Mucosa of stomach (tissue), 1 donor: ENCODE measurements around the gene IFNL4.
"Not testable (repeated sequence)": the region's sequence is repeated elsewhere in the genome, so short reads cannot be mapped to it uniquely, and the experiment has no call there.

Experiments used
- H3K27me3 ChIP-seq: one replicate; pipeline ENCODE4 v1.7.0; 2013; ENCODE audit warnings: mild to moderate bottlenecking, low read length; ENCODE audit not compliant: control insufficient read depth, insufficient read depth
- H3K36me3 ChIP-seq: one replicate; pipeline ENCODE4 v1.7.0; 2013; ENCODE audit warnings: low read length; ENCODE audit not compliant: control insufficient read depth, insufficient read depth
- H3K4me1 ChIP-seq: one replicate; pipeline ENCODE4 v1.7.0; 2013; ENCODE audit warnings: mild to moderate bottlenecking, low read length; ENCODE audit not compliant: control insufficient read depth, insufficient read depth
- H3K4me3 ChIP-seq: one replicate; pipeline ENCODE4 v1.7.0; 2013; ENCODE audit warnings: low read length
- H3K9ac ChIP-seq: one replicate; pipeline ENCODE4 v1.7.0; 2013; ENCODE audit warnings: mild to moderate bottlenecking, low read length, moderate library complexity
- H3K9me3 ChIP-seq: one replicate; pipeline ENCODE4 v1.7.0; 2013; ENCODE audit warnings: mild to moderate bottlenecking, low read length, moderate library complexity; ENCODE audit not compliant: control insufficient read depth
- donor health status: Pancreatic carcinoma.

Gene IFNL4

DNA sequence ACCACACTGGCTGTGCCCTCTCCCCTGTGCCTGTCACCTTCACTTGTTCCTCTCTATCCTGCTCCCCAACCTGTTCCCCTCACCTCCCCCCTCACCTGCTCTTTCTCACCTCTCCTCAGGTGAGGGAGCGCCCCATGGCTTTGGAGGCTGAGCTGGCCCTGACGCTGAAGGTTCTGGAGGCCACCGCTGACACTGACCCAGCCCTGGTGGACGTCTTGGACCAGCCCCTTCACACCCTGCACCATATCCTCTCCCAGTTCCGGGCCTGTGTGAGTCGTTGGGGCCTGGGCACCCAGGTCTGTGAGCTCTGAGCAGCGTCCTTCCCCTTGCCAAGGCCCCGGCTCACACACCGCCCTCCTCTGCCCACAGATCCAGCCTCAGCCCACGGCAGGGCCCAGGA is 20.7 kb upstream of the IFNL4 start:
- peaks cover 21% of the 10 kb centered on the region for H3K27me3 ChIP-seq
- H3K4me1 ChIP-seq, H3K4me3 ChIP-seq, H3K36me3 ChIP-seq, H3K9me3 ChIP-seq, H3K9ac ChIP-seq: not testable (repeated sequence)

DNA sequence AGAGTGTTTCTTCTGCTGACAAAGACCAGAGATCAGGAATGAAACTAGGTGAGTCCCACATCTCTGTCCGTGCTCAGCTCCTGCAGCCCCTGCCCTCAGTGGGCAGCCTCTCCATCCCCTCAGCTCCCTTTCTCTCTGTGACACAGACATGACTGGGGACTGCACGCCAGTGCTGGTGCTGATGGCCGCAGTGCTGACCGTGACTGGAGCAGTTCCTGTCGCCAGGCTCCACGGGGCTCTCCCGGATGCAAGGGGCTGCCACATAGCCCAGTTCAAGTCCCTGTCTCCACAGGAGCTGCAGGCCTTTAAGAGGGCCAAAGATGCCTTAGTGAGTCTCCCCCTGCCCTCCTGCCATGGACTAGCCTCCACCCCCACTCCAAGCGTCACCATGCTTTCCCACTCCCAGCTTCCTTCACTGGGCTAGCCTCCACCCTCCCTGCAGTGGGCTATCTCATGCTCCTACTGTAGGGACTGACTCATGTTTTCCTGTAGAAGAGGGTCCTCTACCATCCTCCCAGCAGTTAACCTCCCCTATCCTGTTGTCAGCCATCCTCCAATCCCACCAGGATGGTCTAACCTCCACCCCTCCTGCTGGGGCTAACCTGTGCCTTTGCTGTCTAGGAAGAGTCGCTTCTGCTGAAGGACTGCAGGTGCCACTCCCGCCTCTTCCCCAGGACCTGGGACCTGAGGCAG is 20.0 kb upstream of the IFNL4 start:
- H3K27me3 ChIP-seq, result peaks cover 28% of the 10 kb centered on the region
- H3K36me3 ChIP-seq, H3K4me3 ChIP-seq, H3K9me3 ChIP-seq, H3K4me1 ChIP-seq, H3K9ac ChIP-seq: not testable (repeated sequence)

DNA sequence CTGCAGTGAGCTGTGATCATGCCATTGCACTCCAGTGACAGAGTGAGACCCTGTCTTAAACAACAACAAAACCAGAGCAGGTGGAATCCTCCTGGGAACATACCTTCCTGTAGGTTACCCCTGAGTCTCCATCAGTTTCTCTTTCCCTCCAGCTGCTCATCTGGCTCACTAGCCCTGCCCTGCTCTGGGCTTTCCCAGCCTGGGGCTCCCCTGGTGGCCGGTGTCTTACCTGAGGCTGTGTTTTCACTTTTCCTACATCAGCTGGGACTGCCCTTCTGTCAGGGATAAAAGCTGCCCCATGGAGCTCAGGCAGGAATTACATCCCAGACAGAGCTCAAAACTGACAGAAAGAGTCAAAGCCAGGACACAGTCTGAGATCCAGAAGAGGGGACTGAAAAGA is 19.4 kb upstream of the IFNL4 start, which contains the start of gene IFNL2:
Gene IFNL2 (plus strand): TSS at position 312 of the 400 bp plus-strand sequence. CDS start 173 bp downstream, outside the sequence.
- not testable (repeated sequence) for H3K36me3 ChIP-seq, H3K9me3 ChIP-seq, H3K4me1 ChIP-seq, H3K4me3 ChIP-seq, H3K9ac ChIP-seq
- peaks cover 33% of the 10 kb centered on the region for H3K27me3 ChIP-seq

DNA sequence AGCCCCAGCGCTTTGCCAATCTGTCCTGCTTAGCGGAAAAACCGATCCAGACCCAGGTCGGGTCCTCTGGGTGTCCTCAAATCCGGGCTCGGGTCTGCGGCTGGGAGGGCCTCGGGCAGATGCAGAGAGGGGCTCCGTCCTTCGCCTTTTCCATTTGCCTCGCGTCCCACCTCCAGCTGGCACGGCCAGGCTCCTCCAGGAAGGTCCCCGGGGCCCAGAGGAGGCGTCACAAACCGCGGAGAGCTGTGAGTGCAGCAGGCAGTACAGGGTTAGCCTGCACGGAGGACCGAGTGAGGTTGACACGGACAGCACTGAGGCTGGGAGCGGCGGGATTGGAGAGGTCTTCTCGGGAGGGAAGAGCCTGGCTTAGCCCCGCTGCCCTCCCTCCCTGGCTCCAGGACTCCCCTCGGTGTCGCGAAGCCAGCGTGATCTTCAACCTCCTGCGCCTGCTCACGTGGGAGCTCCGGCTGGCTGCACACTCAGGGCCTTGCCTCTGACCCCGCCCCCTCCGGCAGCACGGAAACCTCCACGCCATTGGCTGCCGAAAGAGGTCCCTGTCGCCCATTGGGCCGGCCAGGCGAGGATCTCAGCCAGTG is 16.8 kb upstream of the IFNL4 start:
- Histone ChIP-seq H3K36me3 (no peaks in the 10 kb centered on the region), H3K4me1 (peaks cover 7% of the 10 kb centered on the region), H3K9me3 (no peaks in the 10 kb centered on the region), H3K27me3 (peaks cover 43% of the 10 kb centered on the region), H3K9ac (no peak overlapping the region), H3K4me3 (no peak overlapping the region)

DNA sequence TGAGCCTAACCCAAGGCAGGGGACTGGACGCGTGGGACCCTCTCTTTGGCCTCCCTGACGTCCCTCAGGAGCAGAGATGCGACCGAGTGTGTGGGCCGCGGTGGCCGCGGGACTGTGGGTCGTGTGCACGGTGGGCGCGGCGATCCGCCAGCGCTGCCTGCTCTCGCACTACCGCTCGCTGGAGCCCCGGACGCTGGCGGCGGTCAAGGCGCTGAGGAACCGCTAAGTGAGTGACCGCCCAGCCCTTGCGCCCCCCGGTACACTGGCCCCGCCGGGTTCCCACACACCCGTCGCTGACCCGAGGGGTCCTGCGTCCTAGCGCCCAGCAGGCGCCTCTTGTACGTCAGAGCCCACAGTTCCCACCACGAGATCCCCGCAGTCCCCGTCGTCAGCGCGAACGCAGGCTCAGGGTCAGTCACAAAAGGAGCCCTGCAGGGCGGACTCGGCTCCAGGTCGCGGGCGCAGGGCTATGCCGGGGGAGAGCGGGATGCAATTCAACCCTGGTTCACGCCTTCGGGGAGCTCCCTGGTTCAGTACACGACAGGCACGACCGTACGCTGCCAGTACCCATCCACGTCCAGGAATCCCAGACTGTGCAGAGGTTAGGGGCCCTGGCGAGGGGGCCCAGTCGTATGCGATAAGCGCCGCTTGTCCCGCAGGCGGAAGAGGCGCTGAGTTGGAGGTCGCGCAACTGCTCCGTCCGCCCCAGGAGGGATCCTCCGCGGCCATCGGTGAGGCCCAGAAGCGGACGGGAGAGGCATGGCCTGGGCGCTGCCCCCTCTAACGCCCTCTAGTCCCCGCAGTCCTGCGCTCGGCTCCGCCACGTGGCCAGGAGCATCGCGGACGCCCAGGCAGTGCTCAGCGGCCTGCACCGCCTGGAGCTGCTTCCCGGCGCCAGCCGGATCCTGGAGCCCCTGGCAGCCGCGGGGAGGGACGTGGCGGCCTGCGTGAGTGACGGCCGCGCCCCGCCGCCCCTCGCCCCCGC is 15.9 kb upstream of the IFNL4 start:
- Histone ChIP-seq H3K4me1 (peaks cover 7% of the 10 kb centered on the region), H3K9me3 (no peaks in the 10 kb centered on the region), H3K36me3 (no peaks in the 10 kb centered on the region), H3K9ac (no peak overlapping the region), H3K27me3 (peaks cover 44% of the 10 kb centered on the region), H3K4me3 (no peak overlapping the region)

DNA sequence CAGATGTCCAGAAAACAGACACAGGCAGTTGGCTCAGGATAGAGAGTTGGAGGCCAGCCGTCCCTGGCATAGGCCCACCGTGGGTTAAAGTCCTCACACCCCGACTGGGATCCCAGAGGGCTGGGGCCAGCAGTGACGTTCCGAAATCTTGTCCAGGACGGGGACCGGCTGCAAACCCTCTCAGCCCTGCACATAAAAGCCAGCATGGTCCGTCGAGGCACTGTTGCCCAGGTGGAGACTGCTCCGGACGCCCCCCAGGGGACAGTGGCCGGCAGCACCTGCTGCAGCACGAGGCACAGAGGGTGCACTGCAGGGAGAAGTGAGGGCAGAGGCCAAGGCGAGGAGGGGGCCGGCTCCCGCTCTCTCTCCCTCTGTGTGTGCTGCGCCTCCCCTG is 15.3 kb upstream of the IFNL4 start:
- no peaks in the 10 kb centered on the region for H3K9me3 ChIP-seq
- H3K4me3 ChIP-seq, result no peak overlapping the region
- peaks cover 44% of the 10 kb centered on the region for H3K27me3 ChIP-seq
- peaks cover 7% of the 10 kb centered on the region for H3K4me1 ChIP-seq
- no peak overlapping the region for H3K9ac ChIP-seq
- no peaks in the 10 kb centered on the region for H3K36me3 ChIP-seq

DNA sequence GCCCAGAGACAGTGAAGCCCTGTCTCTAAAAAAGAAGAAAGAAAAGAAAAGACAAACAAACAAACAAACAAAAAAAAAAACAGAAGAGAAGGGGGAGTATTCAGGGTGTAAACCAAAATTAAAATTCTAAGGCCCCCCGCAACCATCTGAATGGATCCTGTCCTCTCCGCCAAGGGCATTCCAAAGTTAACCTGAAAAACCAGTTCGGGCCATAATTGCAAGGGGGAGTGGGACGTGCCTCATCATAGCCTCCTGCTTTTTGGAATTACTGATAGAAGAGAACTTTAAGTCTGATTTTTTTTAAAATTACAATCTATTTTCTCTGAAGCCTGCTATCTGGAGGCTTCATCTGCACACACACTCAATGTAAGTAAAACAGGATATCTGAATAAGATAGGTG is 13.8 kb upstream of the IFNL4 start:
- H3K4me1 ChIP-seq, result peaks cover 7% of the 10 kb centered on the region
- H3K9ac ChIP-seq, result no peak overlapping the region
- no peak overlapping the region for H3K4me3 ChIP-seq
- H3K27me3 ChIP-seq, result peaks cover 44% of the 10 kb centered on the region
- no peaks in the 10 kb centered on the region for H3K9me3 ChIP-seq
- H3K36me3 ChIP-seq, result no peaks in the 10 kb centered on the region

DNA sequence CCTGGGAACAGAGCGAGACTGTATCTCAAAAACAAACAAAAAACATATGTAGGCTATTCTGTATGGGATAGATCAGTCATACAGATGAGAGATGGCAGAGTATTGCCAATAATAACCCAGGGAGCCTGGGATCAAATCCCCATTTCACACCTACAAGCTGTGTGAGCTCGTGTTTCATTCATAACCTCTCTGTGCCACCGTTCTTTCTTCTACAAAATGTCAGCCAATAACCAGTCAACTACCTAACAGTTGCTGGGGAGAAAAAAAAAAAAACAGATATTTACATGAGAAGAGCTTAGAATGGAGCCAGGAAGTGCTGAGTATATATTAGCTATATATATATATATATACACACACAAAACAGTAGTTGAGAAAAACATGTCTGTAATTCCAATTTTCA is 13.0 kb upstream of the IFNL4 start:
- H3K36me3 ChIP-seq, result no peaks in the 10 kb centered on the region
- peaks cover 44% of the 10 kb centered on the region for H3K27me3 ChIP-seq

DNA sequence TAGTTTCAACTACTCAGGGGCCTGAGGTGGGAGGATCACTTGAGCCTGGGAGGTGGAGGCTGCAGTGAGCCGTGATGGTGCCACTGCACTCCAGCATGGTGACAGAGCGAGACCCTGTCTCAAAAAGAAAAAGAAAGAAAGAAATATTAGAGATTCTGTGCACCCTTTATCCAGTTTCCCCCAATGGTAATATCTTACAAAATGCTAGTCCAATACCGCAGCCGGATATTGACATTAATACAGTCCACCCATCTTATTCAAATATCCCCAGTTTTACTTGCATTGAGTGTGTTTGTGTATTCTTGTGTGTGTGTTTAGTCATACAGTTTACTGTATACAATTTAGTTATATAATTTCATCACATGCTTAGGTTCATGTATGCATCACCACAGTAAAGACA is 8.6 kb upstream of the IFNL4 start:
- Histone ChIP-seq H3K9me3 (no peaks in the 10 kb centered on the region), H3K36me3 (no peaks in the 10 kb centered on the region), H3K27me3 (peaks cover 11% of the 10 kb centered on the region)

More for the DNA sequence above, 13.0 kb upstream of the IFNL4 start:
- H3K9ac ChIP-seq, result no peak overlapping the region
- no peaks in the 10 kb centered on the region for H3K9me3 ChIP-seq
- H3K4me3 ChIP-seq, result no peak overlapping the region
- H3K4me1 ChIP-seq, result peaks cover 7% of the 10 kb centered on the region

DNA sequence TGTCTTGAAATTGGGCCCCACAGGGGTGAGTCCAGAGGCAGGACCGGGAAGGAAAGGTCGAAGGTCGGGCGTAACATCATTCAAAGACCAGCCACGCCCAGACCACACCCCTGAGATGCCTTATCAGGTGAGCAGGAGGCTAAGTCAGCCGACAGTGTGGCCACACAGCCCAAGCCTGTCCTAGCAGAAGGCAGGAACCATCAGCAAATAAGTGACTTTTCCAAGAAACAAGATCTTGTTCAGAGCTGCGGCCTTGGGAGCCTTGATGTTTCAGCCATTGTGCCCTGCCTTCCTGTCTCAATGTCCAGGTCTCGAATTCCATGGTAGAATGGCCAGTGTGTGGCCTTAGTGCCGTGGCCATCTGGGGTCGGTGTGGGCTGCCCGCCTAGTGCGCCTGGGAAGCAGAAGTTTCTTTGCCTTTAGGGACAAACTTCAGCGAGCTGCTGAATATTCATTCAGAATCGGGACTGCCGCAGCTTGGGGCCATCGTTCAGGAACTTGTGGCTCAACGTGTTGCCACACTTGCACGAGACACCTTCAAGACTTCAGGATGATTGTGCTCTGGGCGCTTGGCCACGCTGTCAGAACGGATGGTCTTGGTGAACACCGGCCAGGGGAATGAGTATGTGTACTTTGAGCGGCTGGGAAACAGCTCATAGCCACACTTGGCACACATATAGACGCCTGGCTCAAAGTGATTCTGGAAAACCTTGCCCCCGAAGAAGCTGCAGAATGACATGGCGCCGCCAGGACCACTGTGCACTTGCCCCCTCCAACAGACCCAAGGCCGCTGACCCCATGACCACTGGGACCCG is 6.1 kb upstream of the IFNL4 start:
- Histone ChIP-seq H3K9ac (no peak overlapping the region), H3K9me3 (no peaks in the 10 kb centered on the region), H3K4me1 (no peaks in the 10 kb centered on the region), H3K27me3 (no peaks in the 10 kb centered on the region), H3K4me3 (no peak overlapping the region), H3K36me3 (no peaks in the 10 kb centered on the region)

More for the DNA sequence above, 8.6 kb upstream of the IFNL4 start:
- Histone ChIP-seq H3K4me3 (no peak overlapping the region), H3K4me1 (no peaks in the 10 kb centered on the region), H3K9ac (no peak overlapping the region)

DNA sequence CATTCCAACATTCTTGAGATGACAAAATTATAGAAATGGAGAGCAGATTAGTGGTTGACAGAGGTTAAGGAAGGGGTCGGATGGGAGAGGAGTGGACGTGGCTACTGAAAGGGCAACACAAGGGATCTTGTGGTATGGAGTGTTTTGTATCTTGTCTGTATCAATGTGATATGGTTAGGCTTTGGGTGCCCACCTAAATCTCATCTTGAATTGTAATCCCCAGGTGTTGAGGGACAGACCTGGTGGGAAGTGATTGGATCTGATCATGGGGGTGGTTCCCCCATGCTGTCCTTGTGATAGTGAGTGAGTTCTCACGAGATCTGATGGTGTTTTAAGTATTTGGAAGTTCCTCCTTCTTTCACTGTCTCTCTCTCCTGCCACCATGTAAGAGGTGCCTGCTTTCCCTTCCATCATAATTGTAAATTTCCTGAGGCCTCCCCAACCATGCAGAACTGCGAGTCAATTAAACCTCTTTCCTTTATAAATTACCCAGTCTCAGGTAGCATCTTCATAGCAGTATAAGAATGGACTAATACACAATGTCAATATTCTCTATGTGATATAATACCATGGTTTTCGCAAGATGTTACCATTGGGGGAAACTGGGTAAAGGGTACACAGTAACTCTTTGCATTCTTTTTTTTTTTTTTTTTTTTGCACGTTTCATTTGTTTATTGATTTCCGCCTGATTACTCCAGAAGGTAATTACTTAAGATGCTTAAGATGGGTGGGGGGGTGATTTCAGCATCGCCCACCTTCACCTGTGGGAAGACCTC is 4.9 kb upstream of the IFNL4 start:
- Histone ChIP-seq H3K36me3 (no peaks in the 10 kb centered on the region), H3K9me3 (no peaks in the 10 kb centered on the region), H3K4me1 (no peaks in the 10 kb centered on the region), H3K9ac (no peak overlapping the region), H3K27me3 (peaks cover 8% of the 10 kb centered on the region), H3K4me3 (no peak overlapping the region)
